NCI-H2171 treated with DMSO at 0.1 percent for 48 hours (cell line): ENCODE data around the gene SUOX.
A peak's percentile ranks its signal among the peaks of the same experiment; 100 is the strongest.
"Not testable (repeated sequence)": the region's sequence is repeated elsewhere in the genome, so short reads cannot be mapped to it uniquely, and the experiment has no call there.

ENCODE experiments used
- DNase-seq: peaks from one replicate; lab custom pipeline; 2025; lab: John Stamatoyannopoulos, UW

The SUOX gene

GRCh38 chr12:55996715-55997534 lies at the start of gene SUOX:
Gene SUOX (plus strand): TSS chr12:55997276. CDS start chr12:56002222, 4,946 bp downstream.
- peak; percentile 46 for DNase-seq

GRCh38 chr12:55955344-55955743 lies 41.7 kb upstream of the SUOX start:
- DNase-seq = no peak

GRCh38 chr12:55955800-55956508 lies 41.1 kb upstream of the SUOX start:
- no peak for DNase-seq

- no peak for DNase-seq
These were observed 39.8 kb upstream of the SUOX start for GRCh38 chr12:55957106-55957859.

- no peak for DNase-seq
These were observed 33.3 kb upstream of the SUOX start for GRCh38 chr12:55963760-55964159.

- DNase-seq = no peak
These were observed 31.8 kb upstream of the SUOX start for GRCh38 chr12:55965240-55965639.

GRCh38 chr12:55965941-55966407 lies 31.1 kb upstream of the SUOX start, which contains the start of gene PMEL:
Gene PMEL (minus strand): TSS chr12:55966042. CDS start chr12:55966011, 31 bp downstream.
- DNase-seq = no peak

- DNase-seq = peak; percentile 72
These were observed 30.4 kb upstream of the SUOX start, which contains the start of gene CDK2 for GRCh38 chr12:55966408-55967281. Gene CDK2 (plus strand): TSS chr12:55966830. CDS start chr12:55967009, 179 bp downstream.

- no peak for DNase-seq
These were observed 27.7 kb upstream of the SUOX start for GRCh38 chr12:55969356-55969755.

- no peak for DNase-seq
These were observed 26.3 kb upstream of the SUOX start for GRCh38 chr12:55970775-55971174.

GRCh38 chr12:55972042-55972441 lies 25.0 kb upstream of the SUOX start:
- DNase-seq = no peak

- DNase-seq = no peak
These were observed 24.6 kb upstream of the SUOX start for GRCh38 chr12:55972456-55972855.

GRCh38 chr12:55972911-55973598 lies 24.0 kb upstream of the SUOX start:
- no peak for DNase-seq

GRCh38 chr12:55973599-55974307 lies 23.3 kb upstream of the SUOX start, which contains the start of gene RAB5B:
Gene RAB5B (plus strand): TSS chr12:55974078. CDS start chr12:55986961, 12,883 bp downstream.
- peak; percentile 100 for DNase-seq

- peak; percentile 33 for DNase-seq
These were observed 22.8 kb upstream of the SUOX start for GRCh38 chr12:55974308-55974730.

- no peak for DNase-seq
These were observed 18.7 kb upstream of the SUOX start for GRCh38 chr12:55978393-55978792.

- no peak for DNase-seq
These were observed 18.0 kb upstream of the SUOX start for GRCh38 chr12:55979069-55979468.

GRCh38 chr12:55981882-55982281 lies 15.2 kb upstream of the SUOX start:
- not testable (repeated sequence) for DNase-seq

GRCh38 chr12:55982319-55982936 lies 14.6 kb upstream of the SUOX start:
- DNase-seq = no peak
